SK-N-SH (cell line): ENCODE data around the gene AP3D1.

Experiments used
- JUND ChIP-seq: IDR thresholded peaks from 2 replicates; pipeline ENCODE4 v1.4.0; 2012
- MAX ChIP-seq: IDR thresholded peaks from 2 replicates; pipeline ENCODE4 v1.4.0; 2012; ENCODE audit warnings: low read depth
- PBX3 ChIP-seq: IDR thresholded peaks from 2 replicates; pipeline ENCODE4; 2012
- RFX5 ChIP-seq: IDR thresholded peaks from 2 replicates; pipeline ENCODE4 v1.6.1; 2012; ENCODE audit warnings: mild to moderate bottlenecking, improper control_type of control experiment, low read length
- TCF12 ChIP-seq: IDR thresholded peaks from 2 replicates; pipeline ENCODE4 v1.4.0; 2012
- USF2 ChIP-seq: fragments of 150-350 bp; IDR thresholded peaks from 2 replicates; pipeline ENCODE4 v1.6.1; 2017; ENCODE audit warnings: antibody characterized with exemption, low read length, low read depth, borderline replicate concordance
- TF ChIP-seq, protein P1 (sequence below): fragments of 200-600 bp; sonication (generic); IDR thresholded peaks from 2 replicates; pipeline ENCODE4 v1.6.1; 2017; ENCODE audit warnings: antibody characterized with exemption, mild to moderate bottlenecking, moderate library complexity
- TF ChIP-seq, protein P2 (sequence below): IDR thresholded peaks from 2 replicates; pipeline ENCODE4 v1.4.0; 2012; ENCODE audit warnings: low read depth, borderline replicate concordance
- TF ChIP-seq, protein P3 (sequence below): fragments of 150-350 bp; IDR thresholded peaks from 2 replicates; pipeline ENCODE4 v1.6.1; 2016; ENCODE audit warnings: mild to moderate bottlenecking, low read depth, low read length

GRCh38 chr19:2077398-2077797 is 74.0 kb downstream of the AP3D1 start:
- TF ChIP-seq, protein P1, sequence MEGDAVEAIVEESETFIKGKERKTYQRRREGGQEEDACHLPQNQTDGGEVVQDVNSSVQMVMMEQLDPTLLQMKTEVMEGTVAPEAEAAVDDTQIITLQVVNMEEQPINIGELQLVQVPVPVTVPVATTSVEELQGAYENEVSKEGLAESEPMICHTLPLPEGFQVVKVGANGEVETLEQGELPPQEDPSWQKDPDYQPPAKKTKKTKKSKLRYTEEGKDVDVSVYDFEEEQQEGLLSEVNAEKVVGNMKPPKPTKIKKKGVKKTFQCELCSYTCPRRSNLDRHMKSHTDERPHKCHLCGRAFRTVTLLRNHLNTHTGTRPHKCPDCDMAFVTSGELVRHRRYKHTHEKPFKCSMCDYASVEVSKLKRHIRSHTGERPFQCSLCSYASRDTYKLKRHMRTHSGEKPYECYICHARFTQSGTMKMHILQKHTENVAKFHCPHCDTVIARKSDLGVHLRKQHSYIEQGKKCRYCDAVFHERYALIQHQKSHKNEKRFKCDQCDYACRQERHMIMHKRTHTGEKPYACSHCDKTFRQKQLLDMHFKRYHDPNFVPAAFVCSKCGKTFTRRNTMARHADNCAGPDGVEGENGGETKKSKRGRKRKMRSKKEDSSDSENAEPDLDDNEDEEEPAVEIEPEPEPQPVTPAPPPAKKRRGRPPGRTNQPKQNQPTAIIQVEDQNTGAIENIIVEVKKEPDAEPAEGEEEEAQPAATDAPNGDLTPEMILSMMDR, result no peak
- TF ChIP-seq RFX5 (no peak), MAX (no peak), USF2 (no peak), TCF12 (no peak), PBX3 (no peak), JUND (no peak)
- TF ChIP-seq, protein P2, sequence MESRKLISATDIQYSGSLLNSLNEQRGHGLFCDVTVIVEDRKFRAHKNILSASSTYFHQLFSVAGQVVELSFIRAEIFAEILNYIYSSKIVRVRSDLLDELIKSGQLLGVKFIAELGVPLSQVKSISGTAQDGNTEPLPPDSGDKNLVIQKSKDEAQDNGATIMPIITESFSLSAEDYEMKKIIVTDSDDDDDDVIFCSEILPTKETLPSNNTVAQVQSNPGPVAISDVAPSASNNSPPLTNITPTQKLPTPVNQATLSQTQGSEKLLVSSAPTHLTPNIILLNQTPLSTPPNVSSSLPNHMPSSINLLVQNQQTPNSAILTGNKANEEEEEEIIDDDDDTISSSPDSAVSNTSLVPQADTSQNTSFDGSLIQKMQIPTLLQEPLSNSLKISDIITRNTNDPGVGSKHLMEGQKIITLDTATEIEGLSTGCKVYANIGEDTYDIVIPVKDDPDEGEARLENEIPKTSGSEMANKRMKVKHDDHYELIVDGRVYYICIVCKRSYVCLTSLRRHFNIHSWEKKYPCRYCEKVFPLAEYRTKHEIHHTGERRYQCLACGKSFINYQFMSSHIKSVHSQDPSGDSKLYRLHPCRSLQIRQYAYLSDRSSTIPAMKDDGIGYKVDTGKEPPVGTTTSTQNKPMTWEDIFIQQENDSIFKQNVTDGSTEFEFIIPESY, result no peak
- TF ChIP-seq, protein P3, sequence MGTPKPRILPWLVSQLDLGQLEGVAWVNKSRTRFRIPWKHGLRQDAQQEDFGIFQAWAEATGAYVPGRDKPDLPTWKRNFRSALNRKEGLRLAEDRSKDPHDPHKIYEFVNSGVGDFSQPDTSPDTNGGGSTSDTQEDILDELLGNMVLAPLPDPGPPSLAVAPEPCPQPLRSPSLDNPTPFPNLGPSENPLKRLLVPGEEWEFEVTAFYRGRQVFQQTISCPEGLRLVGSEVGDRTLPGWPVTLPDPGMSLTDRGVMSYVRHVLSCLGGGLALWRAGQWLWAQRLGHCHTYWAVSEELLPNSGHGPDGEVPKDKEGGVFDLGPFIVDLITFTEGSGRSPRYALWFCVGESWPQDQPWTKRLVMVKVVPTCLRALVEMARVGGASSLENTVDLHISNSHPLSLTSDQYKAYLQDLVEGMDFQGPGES, result no peak
